Fibroblast of the aortic adventitia (primary cell): ENCODE measurements around the gene TFG. TPM values are rescaled to one million over a fixed set of nuclear protein-coding genes. Genes with fewer than 3 reads are reported as not detected.

Experiments
- DNase-seq: peaks from one replicate; pipeline ENCODE4 v3.0.0-alpha.2; 2010; ENCODE audit warnings: low read depth
- H3K4me3 ChIP-seq: 2 replicates; pipeline ENCODE4 v1.5.1; 2011; ENCODE audit warnings: low read depth, mild to moderate bottlenecking, control low read depth, low read length, moderate library complexity
- CTCF ChIP-seq: IDR thresholded peaks from 2 replicates; pipeline ENCODE4 v1.5.1; 2011; ENCODE audit warnings: mild to moderate bottlenecking, low read length, control low read depth, inconsistent platforms; ENCODE audit not compliant: insufficient read depth
- total RNA-seq: library from RNA; depleted of rRNA; stranded (reverse); fragments of >200 nt; gene quantifications from 2 replicates; pipeline ENCODE4 v1.2.3, GENCODE V29; 2012; ENCODE audit warnings: low replicate concordance

TFG gene
- total RNA-seq, 1 donor = 143 TPM

GRCh38 chr3:100682056-100682853, 27.0 kb upstream of the TFG start:
- no peak overlapping the region for H3K4me3 ChIP-seq
- no peak for TF ChIP-seq CTCF
- DNase-seq = no peak

GRCh38 chr3:100682854-100683760, 26.2 kb upstream of the TFG start:
- DNase-seq = no peak
- no peak overlapping the region for H3K4me3 ChIP-seq
- TF ChIP-seq CTCF = no peak

- no peak for DNase-seq
- no peak for TF ChIP-seq CTCF
- H3K4me3 ChIP-seq = no peak overlapping the region
Observed at GRCh38 chr3:100693225-100693624, 16.1 kb upstream of the TFG start.

GRCh38 chr3:100695696-100696095, 13.6 kb upstream of the TFG start:
- TF ChIP-seq CTCF = no peak
- DNase-seq = no peak
- H3K4me3 ChIP-seq = no peak overlapping the region

GRCh38 chr3:100696161-100696560, 13.1 kb upstream of the TFG start:
- no peak for DNase-seq
- H3K4me3 ChIP-seq = no peak overlapping the region
- no peak for TF ChIP-seq CTCF

- DNase-seq = no peak
- H3K4me3 ChIP-seq = no peak overlapping the region
- no peak for TF ChIP-seq CTCF
Observed at GRCh38 chr3:100697172-100697571, 12.1 kb upstream of the TFG start.
